CD4-positive, CD25-positive, alpha-beta regulatory T cell (primary cell): Measurements from ENCODE around the gene CCPG1. TPM values are rescaled to one million over a fixed set of nuclear protein-coding genes. Genes with fewer than 3 reads are reported as not detected.
A peak's percentile ranks its signal among the peaks of the same experiment; 100 is the strongest.

Source experiments
- ATAC-seq, 2 donors: fragments of 150-1000 bp; cut with Tn5 transposase; one replicate each; pipeline ENCODE4 v1.10.0; 2021; ENCODE audit warnings: low read depth in 2 of 2, moderate number of reproducible peaks in 2 of 2, moderate library complexity in 1 of 2
- DNase-seq, 3 donors: peaks; one replicate each; pipeline versions ENCODE4 v3.0.0 to v3.0.0-alpha.2; 2012 to 2022; ENCODE audit warnings: mixed read lengths in 1 of 3
- H3K27ac ChIP-seq: one replicate; pipeline ENCODE4 v1.7.0; 2013; ENCODE audit warnings: mild to moderate bottlenecking, low read length; ENCODE audit not compliant: insufficient read depth, poor library complexity, severe bottlenecking
- H3K27me3 ChIP-seq: one replicate; pipeline ENCODE4 v1.7.0; 2013; ENCODE audit warnings: low read length; ENCODE audit not compliant: control insufficient read depth, insufficient read depth
- H3K36me3 ChIP-seq: one replicate; pipeline ENCODE4 v1.7.0; 2013; ENCODE audit warnings: mild to moderate bottlenecking, low read length, moderate library complexity; ENCODE audit not compliant: control insufficient read depth, insufficient read depth
- H3K4me1 ChIP-seq: 2 replicates; pipeline ENCODE4 v1.7.0; 2013; ENCODE audit warnings: mild to moderate bottlenecking, low read length; ENCODE audit not compliant: insufficient read depth, control insufficient read depth, poor library complexity, severe bottlenecking
- H3K4me3 ChIP-seq: one replicate; pipeline ENCODE4 v1.7.0; 2013; ENCODE audit warnings: low read depth, mild to moderate bottlenecking, low read length, moderate library complexity
- H3K9me3 ChIP-seq, 2 experiments: 1 replicate in 1 of 2; 2 replicates in 1 of 2; pipeline ENCODE4 v1.7.0; 2013; ENCODE audit warnings: low read length in 2 of 2, mild to moderate bottlenecking in 1 of 2, moderate library complexity in 1 of 2; ENCODE audit not compliant: control insufficient read depth in 2 of 2
- H3K27ac Mint-ChIP-seq, 3 donors: one replicate each; pipeline ENCODE4 v1.8.0; 2020 to 2022; ENCODE audit warnings: mild to moderate bottlenecking in 3 of 3, mixed read lengths in 3 of 3, moderate library complexity in 2 of 3
- H3K27me3 Mint-ChIP-seq: one replicate; pipeline ENCODE4 v1.8.0; 2022; ENCODE audit warnings: mild to moderate bottlenecking, mixed read lengths
- H3K36me3 Mint-ChIP-seq: one replicate; pipeline ENCODE4 v1.8.0; 2020; ENCODE audit warnings: mixed read lengths
- H3K4me1 Mint-ChIP-seq, 4 donors: one replicate each; pipeline ENCODE4 v1.8.0; 2020 to 2022; ENCODE audit warnings: mixed read lengths in 4 of 4, mild to moderate bottlenecking in 1 of 4
- H3K4me3 Mint-ChIP-seq, 4 donors: one replicate each; pipeline ENCODE4 v1.8.0; 2020 to 2022; ENCODE audit warnings: mild to moderate bottlenecking in 4 of 4, mixed read lengths in 4 of 4, moderate library complexity in 3 of 4
- H3K9me3 Mint-ChIP-seq, 7 donors: one replicate each; pipeline ENCODE4 v1.8.0; 2020 to 2022; ENCODE audit warnings: mixed read lengths in 7 of 7, mild to moderate bottlenecking in 3 of 7, moderate library complexity in 2 of 7
- polyA plus RNA-seq, 4 donors: library from polyadenylated mRNA; unstranded; fragments of 300-500 nt; fragmentation: Illumina TruSeq; gene quantifications; one replicate each; pipeline ENCODE4 v1.2.3, GENCODE V29; 2021
- total RNA-seq: library from RNA; stranded (reverse); gene quantifications from one replicate; pipeline ENCODE4 v1.2.3, GENCODE V29; 2022

Gene CCPG1
- total and polyA plus RNA-seq, 5 donors from 2014 or later = 28.7 to 50.9 (median 38.0) TPM

DNA sequence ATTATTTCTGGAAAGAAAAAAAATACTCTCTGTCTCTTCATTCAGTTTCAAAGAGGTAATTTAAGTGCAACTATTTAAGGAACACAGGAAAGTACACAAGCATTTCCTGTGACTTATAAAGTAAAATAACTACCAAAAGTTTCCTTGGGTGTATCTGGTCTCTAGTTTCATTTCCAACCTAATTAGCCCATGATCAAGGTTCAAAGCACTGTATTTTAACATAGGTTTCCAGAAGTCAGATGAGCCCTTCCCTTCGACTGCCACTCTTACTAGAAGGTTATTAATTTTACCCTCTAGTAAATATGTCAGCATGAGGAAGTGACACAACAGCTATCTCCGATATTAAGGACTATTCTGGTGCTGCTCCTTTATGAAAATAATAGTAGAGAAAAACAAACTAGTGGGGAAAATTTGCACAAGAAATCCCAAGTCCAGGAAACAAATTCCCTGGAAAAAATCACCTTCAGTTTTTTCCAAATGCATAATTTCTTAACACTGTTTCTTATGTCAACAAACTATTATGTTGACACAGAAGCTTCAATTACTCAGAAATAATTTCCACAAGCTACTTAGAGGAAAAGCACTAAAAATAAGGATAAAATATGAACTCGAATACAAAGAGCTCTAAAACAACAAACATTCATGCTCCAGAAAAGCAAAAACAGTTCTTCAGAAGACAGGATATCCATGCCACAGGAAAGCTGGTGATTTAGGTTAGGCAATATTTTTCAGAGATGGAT lies 35.3 kb downstream of the CCPG1 start:
- no peak overlapping the region for H3K27ac ChIP-seq
- H3K36me3 Mint-ChIP-seq = peaks cover 58% of the 10 kb centered on the region

DNA sequence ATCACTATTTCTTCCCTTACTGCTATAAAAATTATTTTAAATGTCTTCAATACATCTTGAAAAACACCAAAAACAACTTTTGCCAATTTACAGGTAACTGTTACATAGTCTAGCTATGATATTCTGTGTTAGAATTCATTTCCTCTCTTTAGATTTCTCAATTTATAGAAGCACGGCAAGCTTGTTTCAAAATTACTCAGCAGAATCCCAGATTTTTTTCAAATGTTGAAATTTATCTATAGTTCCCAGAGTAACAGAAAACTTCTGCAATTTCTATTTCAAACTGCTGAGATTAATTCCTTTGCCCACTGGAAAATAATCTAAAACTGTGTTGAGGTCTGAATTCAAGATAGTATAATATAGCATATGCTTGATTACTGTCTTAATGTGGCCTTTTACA lies 41.2 kb downstream of the CCPG1 start:
- H3K4me3 Mint-ChIP-seq = no peak overlapping the region
- Histone ChIP-seq H3K36me3 (peaks cover 33% of the 10 kb centered on the region), H3K27ac (no peak overlapping the region), H3K4me1 (no peaks in the 10 kb centered on the region), H3K4me3 (no peak overlapping the region), H3K27me3 (no peaks in the 10 kb centered on the region), H3K9me3 (no peaks in the 10 kb centered on the region)
- no peaks in the 10 kb centered on the region for H3K9me3 Mint-ChIP-seq
- H3K4me1 Mint-ChIP-seq = peaks cover 0 to 4% (median 3%) of the 10 kb centered on the region in 4 donors
- no peak for DNase-seq
- H3K27me3 Mint-ChIP-seq = no peaks in the 10 kb centered on the region
- ATAC-seq = no peak
- H3K36me3 Mint-ChIP-seq = peaks cover 40% of the 10 kb centered on the region
- no peak overlapping the region for H3K27ac Mint-ChIP-seq

More for the DNA sequence above, 35.3 kb downstream of the CCPG1 start:
- Histone ChIP-seq H3K36me3 (peaks cover 68% of the 10 kb centered on the region), H3K4me3 (no peak overlapping the region), H3K9me3 (no peaks in the 10 kb centered on the region), H3K27me3 (no peaks in the 10 kb centered on the region), H3K4me1 (no peaks in the 10 kb centered on the region)
- H3K27ac Mint-ChIP-seq = peak overlapping the region in 2 of 3 donors; percentile 7 to 24
- ATAC-seq = no peak
- H3K9me3 Mint-ChIP-seq = no peaks in the 10 kb centered on the region
- H3K4me3 Mint-ChIP-seq = no peak overlapping the region
- peaks cover 10 to 16% (median 13%) of the 10 kb centered on the region in 4 donors for H3K4me1 Mint-ChIP-seq
- no peaks in the 10 kb centered on the region for H3K27me3 Mint-ChIP-seq
- peak in 1 of 3 donors; percentile 7 for DNase-seq

GRCh38 chr15:55362641-55363040 lies 45.5 kb downstream of the CCPG1 start:
- peaks cover 23% of the 10 kb centered on the region for H3K36me3 ChIP-seq
- Mint-ChIP-seq H3K9me3 (no peaks in the 10 kb centered on the region), H3K27me3 (no peaks in the 10 kb centered on the region), H3K4me1 (peaks cover 0 to 8% (median 4%) of the 10 kb centered on the region in 4 donors), H3K4me3 (no peak overlapping the region), H3K27ac (peak overlapping the region in 1 of 3 donors; percentile 50), H3K36me3 (peaks cover 28% of the 10 kb centered on the region)
- H3K4me1 ChIP-seq = no peaks in the 10 kb centered on the region
- H3K27ac ChIP-seq = no peak overlapping the region
- no peaks in the 10 kb centered on the region for H3K9me3 ChIP-seq
- H3K4me3 ChIP-seq = no peak overlapping the region
- no peak for ATAC-seq
- no peaks in the 10 kb centered on the region for H3K27me3 ChIP-seq
- DNase-seq = no peak

GRCh38 chr15:55361048-55361447 lies 47.1 kb downstream of the CCPG1 start:
- H3K4me1 Mint-ChIP-seq = peaks cover 0 to 13% (median 4%) of the 10 kb centered on the region in 4 donors
- ATAC-seq (no peak), DNase-seq (no peak)
- peaks cover 35% of the 10 kb centered on the region for H3K36me3 Mint-ChIP-seq
- Histone ChIP-seq H3K27ac (no peak overlapping the region), H3K4me1 (no peaks in the 10 kb centered on the region), H3K4me3 (no peak overlapping the region), H3K27me3 (no peaks in the 10 kb centered on the region), H3K9me3 (no peaks in the 10 kb centered on the region), H3K36me3 (peaks cover 32% of the 10 kb centered on the region)
- H3K27ac Mint-ChIP-seq = no peak overlapping the region
- H3K4me3 Mint-ChIP-seq = no peak overlapping the region
- no peaks in the 10 kb centered on the region for H3K9me3 Mint-ChIP-seq
- H3K27me3 Mint-ChIP-seq = no peaks in the 10 kb centered on the region

DNA sequence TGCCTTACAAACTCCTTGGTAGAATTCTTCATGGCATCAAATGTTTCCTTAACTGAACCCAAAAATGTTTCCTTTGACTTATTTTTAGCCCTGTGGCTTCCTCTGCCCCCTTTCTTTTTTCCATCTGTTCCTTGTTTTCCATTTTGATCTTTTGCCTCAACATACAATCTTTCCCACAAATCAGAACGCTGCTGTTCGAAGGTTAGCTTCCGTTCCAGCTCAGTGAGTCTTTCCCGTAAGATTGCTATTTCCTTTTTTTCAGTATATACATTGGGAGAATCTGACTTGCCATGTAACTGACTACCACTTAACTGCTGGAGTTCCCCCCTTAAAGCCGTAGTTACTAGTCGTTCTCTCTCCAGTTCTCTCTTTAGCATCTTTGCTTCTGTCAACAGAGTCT lies 47.9 kb downstream of the CCPG1 start:
- H3K27me3 Mint-ChIP-seq = no peaks in the 10 kb centered on the region
- Histone ChIP-seq H3K9me3 (no peaks in the 10 kb centered on the region), H3K4me1 (no peaks in the 10 kb centered on the region), H3K36me3 (peaks cover 36% of the 10 kb centered on the region), H3K4me3 (no peak overlapping the region), H3K27me3 (no peaks in the 10 kb centered on the region), H3K27ac (no peak overlapping the region)
- no peak for DNase-seq
- no peak for ATAC-seq
- no peak overlapping the region for H3K4me3 Mint-ChIP-seq
- H3K4me1 Mint-ChIP-seq = peaks cover 0 to 13% (median 4%) of the 10 kb centered on the region in 4 donors
- H3K27ac Mint-ChIP-seq = peak overlapping the region in 1 of 3 donors; percentile 13
- H3K9me3 Mint-ChIP-seq = no peaks in the 10 kb centered on the region
- H3K36me3 Mint-ChIP-seq = peaks cover 35% of the 10 kb centered on the region

DNA sequence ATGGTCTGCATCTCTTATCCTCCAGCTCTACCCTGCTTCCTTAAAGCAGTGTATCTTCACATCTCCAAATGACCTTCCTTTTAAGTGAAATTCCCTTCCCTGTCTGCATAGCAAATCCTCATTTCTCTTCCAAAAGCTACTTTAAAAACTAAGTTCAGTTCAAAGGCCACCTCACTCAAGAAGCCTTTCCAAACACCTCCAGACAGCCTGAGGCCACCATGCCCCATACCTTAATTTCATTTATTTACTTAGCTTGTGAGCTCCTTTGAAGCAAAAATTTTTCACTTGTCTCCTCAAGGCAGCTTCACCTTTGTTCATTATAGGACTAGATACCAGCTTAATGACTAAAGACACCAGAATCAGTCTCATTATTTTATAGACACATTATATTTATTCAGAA lies 49.7 kb downstream of the CCPG1 start:
- Histone ChIP-seq H3K27ac (no peak overlapping the region), H3K27me3 (no peaks in the 10 kb centered on the region), H3K4me1 (no peaks in the 10 kb centered on the region), H3K36me3 (peaks cover 38% of the 10 kb centered on the region), H3K4me3 (no peak overlapping the region), H3K9me3 (no peaks in the 10 kb centered on the region)
- Mint-ChIP-seq H3K36me3 (peaks cover 28% of the 10 kb centered on the region), H3K27ac (no peak overlapping the region), H3K9me3 (no peaks in the 10 kb centered on the region), H3K27me3 (no peaks in the 10 kb centered on the region), H3K4me3 (no peak overlapping the region), H3K4me1 (peaks cover 0 to 9% (median 4%) of the 10 kb centered on the region in 4 donors)
- ATAC-seq (no peak), DNase-seq (no peak)

DNA sequence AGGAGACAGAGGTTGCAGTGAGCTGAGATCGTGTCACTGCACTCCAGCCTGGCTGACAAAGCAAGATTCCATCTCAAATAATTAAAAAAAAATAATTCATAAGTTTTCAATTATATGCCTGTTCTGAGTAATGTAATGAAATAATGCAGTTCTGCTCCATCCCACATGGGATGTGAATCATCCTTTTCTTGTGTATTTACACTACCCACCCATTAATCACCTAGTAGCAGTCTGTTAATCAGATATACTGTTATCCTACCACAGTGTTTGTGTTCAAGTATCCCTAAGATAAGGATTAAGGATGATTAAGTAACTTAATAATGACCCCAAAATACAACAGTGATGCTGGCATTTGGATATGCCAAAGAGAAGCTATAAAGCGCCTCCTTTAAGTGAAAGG lies 50.4 kb downstream of the CCPG1 start:
- Mint-ChIP-seq H3K9me3 (no peaks in the 10 kb centered on the region), H3K4me3 (no peak overlapping the region), H3K36me3 (peaks cover 26% of the 10 kb centered on the region), H3K4me1 (peaks cover 0 to 9% (median 4%) of the 10 kb centered on the region in 4 donors), H3K27me3 (no peaks in the 10 kb centered on the region), H3K27ac (no peak overlapping the region)
- no peak overlapping the region for H3K27ac ChIP-seq
- peaks cover 39% of the 10 kb centered on the region for H3K36me3 ChIP-seq
- ATAC-seq (no peak), DNase-seq (no peak)
- H3K27me3 ChIP-seq = no peaks in the 10 kb centered on the region
- H3K4me1 ChIP-seq = no peaks in the 10 kb centered on the region
- H3K4me3 ChIP-seq = no peak overlapping the region
- H3K9me3 ChIP-seq = no peaks in the 10 kb centered on the region
